ENCODE data around the gene TOB1.

TOB1 gene

DNA sequence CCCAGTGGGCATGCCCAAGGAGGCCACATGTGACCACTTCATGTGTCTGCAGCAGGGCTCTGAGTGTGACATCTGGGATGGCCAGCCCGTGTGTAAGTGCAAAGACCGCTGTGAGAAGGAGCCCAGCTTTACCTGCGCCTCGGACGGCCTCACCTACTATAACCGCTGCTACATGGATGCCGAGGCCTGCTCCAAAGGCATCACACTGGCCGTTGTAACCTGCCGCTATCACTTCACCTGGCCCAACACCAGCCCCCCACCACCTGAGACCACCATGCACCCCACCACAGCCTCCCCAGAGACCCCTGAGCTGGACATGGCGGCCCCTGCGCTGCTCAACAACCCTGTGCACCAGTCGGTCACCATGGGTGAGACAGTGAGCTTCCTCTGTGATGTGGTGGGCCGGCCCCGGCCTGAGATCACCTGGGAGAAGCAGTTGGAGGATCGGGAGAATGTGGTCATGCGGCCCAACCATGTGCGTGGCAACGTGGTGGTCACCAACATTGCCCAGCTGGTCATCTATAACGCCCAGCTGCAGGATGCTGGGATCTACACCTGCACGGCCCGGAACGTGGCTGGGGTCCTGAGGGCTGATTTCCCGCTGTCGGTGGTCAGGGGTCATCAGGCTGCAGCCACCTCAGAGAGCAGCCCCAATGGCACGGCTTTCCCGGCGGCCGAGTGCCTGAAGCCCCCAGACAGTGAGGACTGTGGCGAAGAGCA is 26.4 kb downstream of the TOB1 start:
- no peak overlapping the region for H3K4me3 ChIP-seq (ENCODE audit: low read depth, low read length)
- DNase-seq (ENCODE audit: low read depth), result no peak
- TF ChIP-seq CTCF (conservative IDR thresholded peaks at IDR 0.05; ENCODE audit: low read depth, low read length), result no peak

DNA sequence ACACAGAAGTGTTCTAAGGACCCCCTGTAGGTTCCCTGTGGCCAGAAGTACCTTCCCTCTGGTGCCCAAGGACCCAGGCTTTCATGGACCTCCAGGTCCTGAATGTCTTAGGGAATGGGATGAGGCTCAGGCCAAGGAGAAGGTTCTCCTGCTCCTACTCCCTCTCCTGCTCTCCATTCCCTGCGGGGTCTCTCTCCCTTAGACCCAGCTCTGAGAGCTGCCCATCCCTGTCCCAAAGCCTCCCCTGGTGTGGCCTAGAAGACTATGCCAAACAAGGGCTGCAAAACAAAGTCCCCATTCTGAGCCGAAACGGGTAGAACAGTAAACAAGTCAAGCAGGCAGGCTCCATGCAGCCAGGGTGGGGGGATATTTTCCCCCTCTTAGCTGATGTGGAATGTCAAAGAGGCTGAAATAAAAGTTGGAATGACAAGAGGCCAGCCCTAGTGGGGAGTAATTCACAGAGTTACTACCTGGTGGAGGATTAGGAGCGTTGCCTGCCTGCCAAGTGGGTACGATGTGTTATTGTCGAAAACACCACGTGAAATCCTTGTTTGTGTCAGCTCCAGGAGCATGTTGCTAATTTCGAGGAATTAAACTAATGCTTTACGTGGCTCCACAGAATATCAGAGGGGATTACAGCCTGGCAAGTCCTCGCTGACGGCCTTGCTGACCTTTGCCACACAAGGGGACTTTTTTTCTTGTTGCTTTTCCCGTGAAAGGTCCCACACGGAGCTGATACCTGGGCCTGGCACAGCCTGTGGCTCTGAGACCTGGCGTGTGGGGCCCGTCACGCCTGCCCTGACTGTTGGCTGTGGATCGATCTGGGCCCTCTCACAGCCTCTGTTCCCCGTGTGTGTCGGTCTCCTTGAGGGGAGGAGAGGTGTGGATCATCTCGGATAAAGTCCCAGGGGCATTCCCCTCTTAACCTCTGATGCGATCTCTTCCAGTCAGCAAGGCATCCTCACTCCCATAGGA is 27.9 kb downstream of the TOB1 start:
- no peak for TF ChIP-seq CTCF (conservative IDR thresholded peaks at IDR 0.05; ENCODE audit: low read depth, low read length)
- no peak overlapping the region for H3K4me3 ChIP-seq (ENCODE audit: low read depth, low read length)
- DNase-seq (ENCODE audit: low read depth), result no peak

- DNase-seq (ENCODE audit: low read depth), result no peak
- H3K4me3 ChIP-seq (ENCODE audit: low read depth, low read length), result no peak overlapping the region
- no peak for TF ChIP-seq CTCF (conservative IDR thresholded peaks at IDR 0.05; ENCODE audit: low read depth, low read length)
Measured at GRCh38 chr17:50837286-50837979, 28.7 kb downstream of the TOB1 start.

DNA sequence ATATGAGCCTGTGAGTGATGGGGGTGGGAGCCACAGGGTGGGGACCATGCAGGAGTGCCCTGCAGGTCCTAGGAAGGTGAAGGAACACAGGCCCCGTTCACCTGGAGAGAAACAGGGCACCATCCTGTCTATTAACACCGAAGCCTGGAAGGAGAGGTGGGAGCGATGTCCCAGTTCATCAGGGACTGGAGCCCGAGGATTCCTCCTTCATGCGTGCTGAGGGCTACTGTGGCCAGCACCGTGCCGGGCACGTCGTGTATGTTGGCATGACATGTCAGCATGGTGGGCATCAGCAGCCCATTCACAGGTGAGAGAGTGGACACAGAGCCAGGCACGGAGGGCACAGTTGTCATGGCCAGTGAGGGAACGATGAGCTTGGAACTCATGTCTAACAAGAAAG is 29.3 kb downstream of the TOB1 start:
- DNase-seq (ENCODE audit: low read depth), result no peak
- no peak for TF ChIP-seq CTCF (conservative IDR thresholded peaks at IDR 0.05; ENCODE audit: low read depth, low read length)
- H3K4me3 ChIP-seq (ENCODE audit: low read depth, low read length), result no peak overlapping the region

DNA sequence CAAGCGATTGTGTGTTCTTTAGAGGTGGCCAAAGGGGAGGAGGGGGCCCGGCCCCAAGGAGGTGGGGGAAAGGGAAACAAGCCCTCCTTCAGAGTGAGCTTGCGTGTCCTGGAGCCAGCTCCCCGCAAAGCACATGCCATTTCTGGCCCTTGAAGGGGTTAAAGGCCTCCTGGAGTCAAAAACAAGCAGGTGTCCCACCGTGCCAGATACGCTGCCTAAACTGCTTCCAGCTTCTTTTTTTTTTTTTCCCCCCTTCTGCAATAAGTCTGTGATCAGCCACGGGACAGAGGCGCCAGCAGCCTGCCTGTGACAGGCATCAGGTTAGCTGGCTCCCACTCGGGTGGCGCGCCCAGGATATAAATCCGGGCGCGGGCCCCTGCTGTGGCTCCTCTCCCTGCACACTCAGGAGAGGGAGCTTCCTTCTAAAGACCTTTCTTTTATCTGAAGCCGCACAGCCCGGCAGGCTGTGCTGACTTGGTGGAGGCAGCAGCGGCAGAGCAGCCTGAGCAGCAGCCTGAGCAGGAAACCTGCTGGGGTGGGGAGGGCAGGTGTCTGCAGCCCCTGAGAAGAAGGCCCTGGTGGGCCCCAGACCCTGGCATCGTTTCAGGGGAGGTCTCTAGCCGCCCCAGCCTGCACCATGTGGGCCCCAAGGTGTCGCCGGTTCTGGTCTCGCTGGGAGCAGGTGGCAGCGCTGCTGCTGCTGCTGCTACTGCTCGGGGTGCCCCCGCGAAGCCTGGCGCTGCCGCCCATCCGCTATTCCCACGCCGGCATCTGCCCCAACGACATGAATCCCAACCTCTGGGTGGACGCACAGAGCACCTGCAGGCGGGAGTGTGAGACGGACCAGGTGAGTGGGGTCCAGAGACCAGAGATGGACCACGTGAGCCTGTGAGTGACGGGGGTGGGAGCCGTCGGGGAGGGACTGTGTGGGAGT is 30.6 kb downstream of the TOB1 start, which contains the start of gene WFIKKN2:
WFIKKN2 (plus strand) TSS at position 286 of the 934 bp plus-strand sequence; CDS start at position 638, 352 bp downstream.
- DNase-seq (ENCODE audit: low read depth), result no peak
- H3K4me3 ChIP-seq (ENCODE audit: low read depth, low read length), result peak within 1 kb of the TSS; percentile 42
- no peak for TF ChIP-seq CTCF (conservative IDR thresholded peaks at IDR 0.05; ENCODE audit: low read depth, low read length)
